ENCODE measurements around the gene DOK4.
A peak's percentile ranks its signal among the peaks of the same experiment; 100 is the strongest.

Gene DOK4

DNA sequence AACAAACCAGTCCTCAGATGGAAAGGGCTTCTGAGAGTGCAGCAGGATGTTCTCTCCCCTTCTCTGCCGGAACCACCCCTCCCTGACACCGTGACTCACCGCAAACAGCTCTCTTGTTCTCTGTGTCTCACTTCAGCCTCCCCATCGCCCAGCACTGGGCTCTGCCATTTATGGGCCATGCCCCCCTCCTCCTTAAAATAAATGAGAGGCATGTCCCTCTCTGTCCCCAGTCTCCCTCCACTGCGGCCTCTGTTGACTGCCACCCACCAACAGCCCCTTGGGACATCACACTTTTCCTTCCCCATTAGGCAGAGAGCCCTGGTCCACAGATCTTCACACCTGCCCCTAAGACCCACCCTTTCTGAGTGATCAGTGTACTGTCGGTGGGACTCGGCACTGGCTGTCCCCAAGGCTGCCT lies 43.8 kb upstream of the DOK4 start:
- Histone ChIP-seq H3K27ac (ENCODE audit: low read depth, low read length) (no peak overlapping the region), H3K9me3 (ENCODE audit: control insufficient read depth, insufficient read depth, low read length) (no peaks in the 10 kb centered on the region), H3K9ac (ENCODE audit: low read depth, low read length) (no peak overlapping the region), H3K4me3 (ENCODE audit: low read depth, low read length) (peak overlapping the region; percentile 71; the same call in 1 of the 2 replicates), H3K4me1 (ENCODE audit: control insufficient read depth, insufficient read depth, low read length) (peaks cover 36% of the 10 kb centered on the region), H3K27me3 (ENCODE audit: control insufficient read depth, insufficient read depth, low read length) (peaks cover 13% of the 10 kb centered on the region), H3K36me3 (ENCODE audit: control insufficient read depth, insufficient read depth, low read length) (peaks cover 12% of the 10 kb centered on the region; the same call in 1 of the 2 replicates)

DNA sequence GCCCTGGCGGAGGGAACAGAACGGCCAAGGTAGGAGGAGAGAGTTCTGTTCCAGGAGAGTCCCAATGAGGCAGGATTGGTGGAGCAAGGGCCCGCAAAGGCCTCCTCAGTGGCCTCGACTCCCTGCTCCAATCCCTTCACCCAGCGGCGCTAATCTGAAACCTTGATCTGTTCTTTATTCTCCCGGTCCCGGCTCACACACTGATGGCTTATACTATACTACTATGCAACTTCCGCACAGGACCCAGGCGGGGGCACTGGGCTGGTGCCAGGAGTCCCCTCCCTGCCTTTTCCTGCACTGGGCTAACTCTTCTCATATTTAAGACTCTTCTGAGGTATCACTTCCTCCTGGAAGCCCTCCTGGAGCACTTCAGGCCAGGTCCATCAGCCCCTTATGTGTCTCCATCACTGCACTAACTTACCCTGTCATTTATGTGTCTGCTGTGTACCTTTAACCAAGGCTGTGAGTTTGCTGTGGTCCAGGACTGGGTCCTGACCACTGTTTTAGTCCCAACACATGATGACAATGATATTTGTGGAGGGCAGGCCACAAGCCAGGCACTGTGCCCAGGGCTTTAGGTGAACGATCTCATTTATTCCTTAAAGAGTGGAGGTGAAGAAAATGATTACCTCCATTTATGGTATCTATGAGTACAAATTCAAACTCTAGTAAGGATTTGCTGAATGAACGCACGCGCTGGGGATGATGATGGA lies 43.3 kb upstream of the DOK4 start:
- Histone ChIP-seq H3K4me3 (ENCODE audit: low read depth, low read length) (peak overlapping the region; percentile 71), H3K27ac (ENCODE audit: low read depth, low read length) (no peak overlapping the region), H3K9ac (ENCODE audit: low read depth, low read length) (peak overlapping the region; percentile 65; the same call in 1 of the 2 replicates), H3K36me3 (ENCODE audit: control insufficient read depth, insufficient read depth, low read length) (peaks cover 12% of the 10 kb centered on the region; the same call in 1 of the 2 replicates), H3K9me3 (ENCODE audit: control insufficient read depth, insufficient read depth, low read length) (no peaks in the 10 kb centered on the region), H3K27me3 (ENCODE audit: control insufficient read depth, insufficient read depth, low read length) (peaks cover 13% of the 10 kb centered on the region), H3K4me1 (ENCODE audit: control insufficient read depth, insufficient read depth, low read length) (peaks cover 36% of the 10 kb centered on the region)

DNA sequence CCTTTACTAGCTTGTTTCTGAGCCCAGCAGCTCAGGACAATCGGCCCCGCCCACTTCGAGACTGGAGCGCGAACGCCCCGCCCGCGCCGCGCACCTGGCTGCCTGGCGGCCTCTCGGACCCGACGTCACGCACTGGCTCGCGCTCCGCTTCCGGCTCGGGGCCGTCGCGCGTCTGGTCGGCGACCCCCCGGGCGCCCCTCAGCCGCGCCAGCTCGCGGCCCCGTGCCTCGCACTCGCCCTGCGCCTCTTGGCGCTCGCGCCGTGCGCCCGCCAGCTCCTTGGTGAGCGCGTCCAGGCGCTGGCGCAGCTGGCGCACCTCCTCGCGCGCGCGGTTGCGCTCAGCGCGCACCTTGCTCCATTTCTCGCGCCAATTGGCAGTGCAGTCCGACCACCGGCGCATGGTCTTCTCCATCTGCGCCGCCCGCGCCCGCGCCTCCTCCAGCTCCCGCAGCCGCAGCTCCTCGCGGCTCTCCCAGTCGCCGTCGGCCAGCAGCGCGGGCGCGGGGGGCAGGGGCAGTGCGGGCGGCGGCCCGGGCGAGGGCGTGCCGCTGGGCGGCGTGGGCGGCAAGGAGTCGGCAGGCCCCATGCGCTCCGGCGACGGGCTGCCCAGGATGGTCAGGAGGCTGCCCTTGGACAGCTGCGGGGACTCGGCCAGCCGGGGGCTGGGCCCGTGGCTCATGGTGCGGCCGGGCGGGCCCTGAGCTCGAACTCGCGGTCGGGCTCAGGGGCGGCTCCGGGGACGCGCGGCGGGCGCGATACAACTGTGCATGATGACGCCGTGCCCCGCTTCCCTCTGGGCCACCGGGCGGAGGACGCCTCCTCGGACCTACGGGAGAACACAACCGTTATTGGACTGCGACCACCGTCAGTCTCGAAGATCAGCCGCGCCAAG lies 42.5 kb upstream of the DOK4 start:
- Histone ChIP-seq H3K9me3 (ENCODE audit: control insufficient read depth, insufficient read depth, low read length) (no peaks in the 10 kb centered on the region), H3K4me3 (ENCODE audit: low read depth, low read length) (peak overlapping the region; percentile 71), H3K9ac (ENCODE audit: low read depth, low read length) (peak overlapping the region; percentile 65; the same call in 1 of the 2 replicates), H3K4me1 (ENCODE audit: control insufficient read depth, insufficient read depth, low read length) (peaks cover 36% of the 10 kb centered on the region), H3K27me3 (ENCODE audit: control insufficient read depth, insufficient read depth, low read length) (peaks cover 13% of the 10 kb centered on the region), H3K36me3 (ENCODE audit: control insufficient read depth, insufficient read depth, low read length) (peaks cover 9% of the 10 kb centered on the region; the same call in 1 of the 2 replicates), H3K27ac (ENCODE audit: low read depth, low read length) (peak overlapping the region; percentile 50)

DNA sequence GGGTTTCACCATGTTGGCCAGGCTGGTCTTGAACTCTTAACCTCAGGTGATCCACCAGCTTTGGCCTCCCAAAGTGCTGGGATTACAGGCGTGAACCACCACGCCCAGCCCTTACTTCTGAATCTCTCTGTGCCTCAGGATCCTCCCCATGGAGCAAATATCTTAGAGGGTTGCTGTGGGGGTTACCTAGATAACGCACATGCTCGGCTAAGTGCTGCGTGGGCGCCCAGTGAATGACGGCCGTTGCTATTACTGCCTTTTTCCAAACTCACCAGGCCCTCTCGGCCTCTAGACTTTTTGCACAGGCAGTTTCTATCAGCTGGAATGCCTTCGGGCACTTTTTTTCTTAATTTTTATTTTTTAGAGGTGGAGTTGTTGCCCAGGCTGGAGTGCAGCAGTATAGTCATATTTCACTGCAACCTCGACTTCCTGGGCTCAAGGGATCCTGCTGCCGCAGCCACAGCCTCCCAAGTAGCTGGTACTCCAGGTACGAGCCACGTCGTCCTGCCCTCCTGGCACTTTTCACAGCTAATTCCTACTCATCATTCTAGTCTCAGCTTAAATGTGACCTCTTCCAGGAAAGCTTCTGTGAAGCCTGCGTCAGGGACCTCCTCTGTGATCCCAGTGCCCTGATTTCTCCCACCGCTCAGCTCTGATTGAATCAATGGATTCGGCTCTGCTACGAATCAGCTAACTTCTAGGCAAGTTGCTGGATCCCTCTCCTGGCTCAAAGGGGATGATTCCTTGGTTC lies 41.5 kb upstream of the DOK4 start:
- H3K4me3 ChIP-seq (ENCODE audit: low read depth, low read length): peak overlapping the region; percentile 71
- H3K27ac ChIP-seq (ENCODE audit: low read depth, low read length): no peak overlapping the region
- peak overlapping the region; percentile 65 for H3K9ac ChIP-seq (ENCODE audit: low read depth, low read length)
- peaks cover 13% of the 10 kb centered on the region for H3K27me3 ChIP-seq (ENCODE audit: control insufficient read depth, insufficient read depth, low read length)
- no peaks in the 10 kb centered on the region for H3K9me3 ChIP-seq (ENCODE audit: control insufficient read depth, insufficient read depth, low read length)
- peaks cover 28% of the 10 kb centered on the region for H3K4me1 ChIP-seq (ENCODE audit: control insufficient read depth, insufficient read depth, low read length)
- H3K36me3 ChIP-seq (ENCODE audit: control insufficient read depth, insufficient read depth, low read length): peaks cover 9% of the 10 kb centered on the region; the same call in 1 of the 2 replicates

DNA sequence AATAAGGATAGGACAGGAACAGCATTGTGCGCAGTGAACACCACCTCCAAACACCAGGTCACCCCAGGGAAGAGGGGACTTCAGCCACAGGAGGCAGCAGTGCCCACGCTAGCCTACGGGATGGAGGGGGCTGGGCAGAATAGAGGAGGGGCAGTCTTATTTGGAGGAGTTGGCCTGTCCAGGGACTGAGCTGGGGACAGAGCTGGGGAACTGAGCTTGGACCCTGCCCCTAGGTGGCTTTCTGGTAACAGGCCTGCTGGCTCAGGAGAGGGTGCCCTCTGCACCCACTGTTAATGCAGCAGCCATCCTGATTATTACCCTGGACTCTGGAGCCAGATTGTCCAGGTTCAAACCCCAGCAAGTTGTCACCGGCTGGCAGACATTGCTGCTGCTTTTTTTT lies 40.7 kb upstream of the DOK4 start:
- H3K9me3 ChIP-seq (ENCODE audit: control insufficient read depth, insufficient read depth, low read length): no peaks in the 10 kb centered on the region
- H3K36me3 ChIP-seq (ENCODE audit: control insufficient read depth, insufficient read depth, low read length): 0 out of 2 replicates have a peak, but pooled peaks cover 5% of the 10 kb centered on the region
- H3K9ac ChIP-seq (ENCODE audit: low read depth, low read length): no peak overlapping the region
- peaks cover 13% of the 10 kb centered on the region for H3K27me3 ChIP-seq (ENCODE audit: control insufficient read depth, insufficient read depth, low read length)
- no peak overlapping the region for H3K4me3 ChIP-seq (ENCODE audit: low read depth, low read length)
- H3K27ac ChIP-seq (ENCODE audit: low read depth, low read length): no peak overlapping the region
- peaks cover 21% of the 10 kb centered on the region for H3K4me1 ChIP-seq (ENCODE audit: control insufficient read depth, insufficient read depth, low read length)

DNA sequence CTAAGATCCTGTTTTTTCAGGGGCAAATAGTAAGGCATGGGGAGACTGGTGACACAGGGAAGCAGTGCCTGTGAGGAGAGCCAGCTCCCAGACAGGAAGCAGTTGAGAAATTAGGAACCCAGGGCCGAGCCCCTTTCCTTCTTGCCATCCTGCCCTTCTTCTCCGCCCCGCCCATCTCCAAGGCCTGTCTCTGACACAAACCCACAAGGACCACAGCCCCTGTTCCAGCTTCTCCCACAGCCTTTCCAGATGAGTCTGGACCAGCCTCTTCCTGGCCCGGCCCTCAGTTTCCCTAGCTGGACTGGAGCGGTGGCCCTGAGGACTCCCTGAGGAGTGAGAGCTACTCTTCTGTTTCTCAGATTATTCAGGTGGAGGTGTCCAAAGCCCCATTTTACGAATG lies 40.2 kb upstream of the DOK4 start:
- Histone ChIP-seq H3K4me1 (ENCODE audit: control insufficient read depth, insufficient read depth, low read length) (peaks cover 17% of the 10 kb centered on the region), H3K9me3 (ENCODE audit: control insufficient read depth, insufficient read depth, low read length) (no peaks in the 10 kb centered on the region), H3K27ac (ENCODE audit: low read depth, low read length) (no peak overlapping the region), H3K4me3 (ENCODE audit: low read depth, low read length) (no peak overlapping the region), H3K36me3 (ENCODE audit: control insufficient read depth, insufficient read depth, low read length) (no peaks in the 10 kb centered on the region), H3K9ac (ENCODE audit: low read depth, low read length) (no peak overlapping the region), H3K27me3 (ENCODE audit: control insufficient read depth, insufficient read depth, low read length) (peaks cover 13% of the 10 kb centered on the region)

DNA sequence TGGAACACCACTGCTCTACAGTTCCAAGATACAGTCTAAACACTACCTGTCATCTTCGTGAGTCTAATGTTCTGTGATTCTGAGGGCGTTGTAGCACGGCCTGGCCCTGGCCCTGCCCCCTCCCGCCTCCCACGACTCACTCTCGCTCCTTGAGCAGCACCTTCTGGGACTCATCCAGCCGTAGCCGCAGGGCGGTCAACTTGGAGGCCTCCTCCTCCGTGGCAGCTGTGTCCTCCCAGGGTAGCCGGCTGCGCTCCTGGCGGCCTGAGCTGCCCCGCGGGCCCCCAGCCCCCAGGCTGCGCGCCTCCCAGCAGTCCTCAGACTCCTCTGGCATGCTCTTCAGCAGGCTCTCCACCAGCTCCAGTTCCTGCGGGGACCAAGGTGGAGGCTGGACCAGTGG lies 39.5 kb upstream of the DOK4 start:
- H3K36me3 ChIP-seq (ENCODE audit: control insufficient read depth, insufficient read depth, low read length): no peaks in the 10 kb centered on the region
- H3K4me1 ChIP-seq (ENCODE audit: control insufficient read depth, insufficient read depth, low read length): peaks cover 17% of the 10 kb centered on the region
- H3K9ac ChIP-seq (ENCODE audit: low read depth, low read length): no peak overlapping the region
- no peak overlapping the region for H3K4me3 ChIP-seq (ENCODE audit: low read depth, low read length)
- H3K27me3 ChIP-seq (ENCODE audit: control insufficient read depth, insufficient read depth, low read length): peaks cover 13% of the 10 kb centered on the region
- H3K9me3 ChIP-seq (ENCODE audit: control insufficient read depth, insufficient read depth, low read length): no peaks in the 10 kb centered on the region
- no peak overlapping the region for H3K27ac ChIP-seq (ENCODE audit: low read depth, low read length)

DNA sequence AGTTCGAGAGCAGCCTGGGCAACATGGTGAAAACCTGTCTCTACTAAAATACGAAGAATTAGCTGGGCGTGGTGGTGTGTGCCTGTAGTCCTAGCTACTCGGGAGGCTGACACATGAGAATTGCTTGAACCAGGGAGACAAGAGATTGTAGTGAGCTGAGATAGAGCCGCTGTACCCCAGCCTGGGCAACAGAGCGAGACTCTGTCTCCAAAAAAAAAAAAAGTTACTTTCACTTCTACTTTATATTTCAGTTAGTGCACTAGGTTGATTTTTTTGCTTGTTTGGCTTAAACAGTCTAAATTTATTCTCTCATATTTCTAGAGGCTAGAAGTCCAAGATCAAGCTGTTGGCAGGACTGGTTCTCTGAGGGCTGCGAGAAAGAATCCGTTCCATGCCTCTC lies 36.7 kb upstream of the DOK4 start:
- Histone ChIP-seq H3K4me3 (ENCODE audit: low read depth, low read length) (no peak overlapping the region), H3K9ac (ENCODE audit: low read depth, low read length) (no peak overlapping the region), H3K27ac (ENCODE audit: low read depth, low read length) (no peak overlapping the region), H3K9me3 (ENCODE audit: control insufficient read depth, insufficient read depth, low read length) (no peaks in the 10 kb centered on the region), H3K27me3 (ENCODE audit: control insufficient read depth, insufficient read depth, low read length) (no peaks in the 10 kb centered on the region), H3K4me1 (ENCODE audit: control insufficient read depth, insufficient read depth, low read length) (peaks cover 5% of the 10 kb centered on the region), H3K36me3 (ENCODE audit: control insufficient read depth, insufficient read depth, low read length) (no peaks in the 10 kb centered on the region)

DNA sequence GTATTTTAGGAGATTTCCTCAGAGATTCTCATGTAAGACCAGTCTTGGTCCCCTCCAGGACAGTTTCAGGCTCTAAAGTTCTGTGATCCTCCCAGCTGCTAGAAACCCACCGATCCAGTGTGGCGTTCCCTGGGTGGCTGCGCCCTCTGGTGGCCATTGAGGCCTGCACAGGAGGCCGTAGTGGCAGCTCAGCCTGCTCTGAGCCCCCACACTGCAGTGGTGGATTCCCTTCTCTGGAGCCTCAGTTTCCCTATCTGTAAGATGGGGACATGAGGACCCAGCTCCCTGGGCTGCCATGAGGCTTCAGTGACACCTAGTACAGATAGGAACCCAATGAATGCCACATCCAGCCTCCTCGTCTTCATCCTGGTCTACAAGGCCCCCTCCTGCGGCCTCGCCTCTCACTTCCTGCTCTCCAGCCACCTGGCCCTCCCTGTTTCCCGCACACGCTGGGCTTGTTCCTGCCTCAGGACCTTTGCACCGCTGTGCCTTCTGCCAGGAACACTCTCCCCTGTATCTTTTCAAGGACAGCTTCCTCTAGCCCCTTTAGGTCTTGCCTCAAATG lies 33.6 kb upstream of the DOK4 start:
- H3K27ac ChIP-seq (ENCODE audit: low read depth, low read length): no peak overlapping the region
- no peak overlapping the region for H3K4me3 ChIP-seq (ENCODE audit: low read depth, low read length)
- no peaks in the 10 kb centered on the region for H3K9me3 ChIP-seq (ENCODE audit: control insufficient read depth, insufficient read depth, low read length)
- no peaks in the 10 kb centered on the region for H3K4me1 ChIP-seq (ENCODE audit: control insufficient read depth, insufficient read depth, low read length)
- H3K36me3 ChIP-seq (ENCODE audit: control insufficient read depth, insufficient read depth, low read length): no peaks in the 10 kb centered on the region
- H3K9ac ChIP-seq (ENCODE audit: low read depth, low read length): no peak overlapping the region
- no peaks in the 10 kb centered on the region for H3K27me3 ChIP-seq (ENCODE audit: control insufficient read depth, insufficient read depth, low read length)

DNA sequence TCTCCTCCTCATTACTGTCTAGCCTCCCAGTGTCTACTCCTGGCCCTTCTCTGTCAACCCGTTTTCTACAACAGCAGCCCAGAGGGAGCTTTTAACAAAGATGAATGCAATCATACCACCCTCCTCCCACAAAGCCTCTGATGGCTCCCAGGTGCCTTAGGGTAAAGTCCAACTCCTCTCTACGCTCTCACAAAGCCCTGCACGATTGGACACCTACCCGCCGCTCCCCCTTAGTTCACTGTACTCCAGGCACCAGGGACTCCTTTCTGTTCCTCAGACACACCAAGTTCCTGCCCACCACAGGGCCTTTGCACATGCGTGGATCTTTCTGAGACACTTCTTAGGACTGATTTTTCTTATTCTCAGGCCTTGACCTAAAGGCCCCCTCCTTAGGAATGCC lies 32.6 kb upstream of the DOK4 start:
- Histone ChIP-seq H3K4me1 (ENCODE audit: control insufficient read depth, insufficient read depth, low read length) (no peaks in the 10 kb centered on the region), H3K9ac (ENCODE audit: low read depth, low read length) (no peak overlapping the region), H3K27me3 (ENCODE audit: control insufficient read depth, insufficient read depth, low read length) (no peaks in the 10 kb centered on the region), H3K9me3 (ENCODE audit: control insufficient read depth, insufficient read depth, low read length) (no peaks in the 10 kb centered on the region), H3K4me3 (ENCODE audit: low read depth, low read length) (no peak overlapping the region), H3K27ac (ENCODE audit: low read depth, low read length) (no peak overlapping the region), H3K36me3 (ENCODE audit: control insufficient read depth, insufficient read depth, low read length) (no peaks in the 10 kb centered on the region)
